Activated naive CD8-positive, alpha-beta T cell treated with anti-CD3 and anti-CD28 coated beads, Interleukin-2, amount 50 U/mL, for 24 hours (primary cell): ENCODE results near the gene UNC119.
"Not testable (repeated sequence)": the region's sequence is repeated elsewhere in the genome, so short reads cannot be mapped to it uniquely, and the experiment has no call there.

ENCODE experiments used
- ATAC-seq: fragments of 150-1000 bp; cut with Tn5 transposase; one replicate; pipeline ENCODE4 v1.10.0; 2021
- DNase-seq: peaks from one replicate; pipeline ENCODE4 v3.0.0; 2021
- H3K27ac Mint-ChIP-seq: one replicate; pipeline ENCODE4 v1.8.0; 2021; ENCODE audit warnings: mild to moderate bottlenecking, mixed read lengths
- H3K27me3 Mint-ChIP-seq: one replicate; pipeline ENCODE4 v1.8.0; 2021; ENCODE audit warnings: mixed read lengths
- H3K36me3 Mint-ChIP-seq: one replicate; pipeline ENCODE4 v1.8.0; 2021; ENCODE audit warnings: low read depth, mixed read lengths
- H3K4me1 Mint-ChIP-seq: one replicate; pipeline ENCODE4 v1.8.0; 2021; ENCODE audit warnings: mixed read lengths
- H3K4me3 Mint-ChIP-seq: one replicate; pipeline ENCODE4 v1.8.0; 2021; ENCODE audit warnings: mild to moderate bottlenecking, moderate library complexity, mixed read lengths
- H3K9me3 Mint-ChIP-seq: one replicate; pipeline ENCODE4 v1.8.0; 2021; ENCODE audit warnings: mixed read lengths

The UNC119 gene

GRCh38 chr17:28576758-28577465 lies 24.5 kb upstream of the UNC119 start, which contains the start of gene ALDOC:
Gene ALDOC, minus strand, starts transcription at chr17:28576895. Its CDS starts 1,363 bp downstream, at chr17:28575532.
- Mint-ChIP-seq H3K36me3 (peaks cover 33% of the 10 kb centered on the region), H3K27me3 (no peaks in the 10 kb centered on the region), H3K27ac (peak within 1 kb of the TSS; percentile 90), H3K9me3 (no peaks in the 10 kb centered on the region), H3K4me3 (peak within 1 kb of the TSS; percentile 83), H3K4me1 (peaks cover 34% of the 10 kb centered on the region)
- DNase-seq (peak; percentile 99), ATAC-seq (peak; percentile 94)

GRCh38 chr17:28576016-28576415 lies 23.6 kb upstream of the UNC119 start:
- ATAC-seq, H3K27me3 Mint-ChIP-seq, H3K9me3 Mint-ChIP-seq, DNase-seq: not testable (repeated sequence)
- peak overlapping the region; percentile 68 for H3K27ac Mint-ChIP-seq
- peaks cover 33% of the 10 kb centered on the region for H3K36me3 Mint-ChIP-seq
- H3K4me1 Mint-ChIP-seq: peaks cover 37% of the 10 kb centered on the region
- H3K4me3 Mint-ChIP-seq: peak overlapping the region; percentile 83

- peaks cover 30% of the 10 kb centered on the region for H3K36me3 Mint-ChIP-seq
- H3K4me1 Mint-ChIP-seq: peaks cover 42% of the 10 kb centered on the region
Measured at GRCh38 chr17:28575126-28575795, 22.8 kb upstream of the UNC119 start.

GRCh38 chr17:28574526-28574925 lies 22.1 kb upstream of the UNC119 start:
- Mint-ChIP-seq H3K4me1 (peaks cover 46% of the 10 kb centered on the region), H3K27me3 (no peaks in the 10 kb centered on the region), H3K4me3 (peak overlapping the region; percentile 1), H3K36me3 (peaks cover 31% of the 10 kb centered on the region), H3K9me3 (no peaks in the 10 kb centered on the region), H3K27ac (no peak overlapping the region)
- ATAC-seq (no peak), DNase-seq (no peak)

More at GRCh38 chr17:28575126-28575795, 22.8 kb upstream of the UNC119 start:
- no peaks in the 10 kb centered on the region for H3K9me3 Mint-ChIP-seq
- ATAC-seq (no peak), DNase-seq (no peak)
- peak overlapping the region; percentile 1 for H3K4me3 Mint-ChIP-seq
- no peak overlapping the region for H3K27ac Mint-ChIP-seq
- no peaks in the 10 kb centered on the region for H3K27me3 Mint-ChIP-seq

- Mint-ChIP-seq H3K4me1 (peaks cover 47% of the 10 kb centered on the region), H3K36me3 (peaks cover 30% of the 10 kb centered on the region), H3K4me3 (no peak overlapping the region), H3K27ac (no peak overlapping the region), H3K27me3 (no peaks in the 10 kb centered on the region), H3K9me3 (no peaks in the 10 kb centered on the region)
- ATAC-seq: no peak
- DNase-seq: no peak
Measured at GRCh38 chr17:28573966-28574480, 21.6 kb upstream of the UNC119 start.

GRCh38 chr17:28573521-28573920 lies 21.1 kb upstream of the UNC119 start:
- Mint-ChIP-seq H3K27me3 (no peaks in the 10 kb centered on the region), H3K36me3 (peaks cover 33% of the 10 kb centered on the region), H3K9me3 (no peaks in the 10 kb centered on the region), H3K27ac (no peak overlapping the region), H3K4me1 (peaks cover 49% of the 10 kb centered on the region), H3K4me3 (no peak overlapping the region)
- DNase-seq: no peak
- no peak for ATAC-seq

GRCh38 chr17:28573040-28573380 lies 20.6 kb upstream of the UNC119 start:
- Mint-ChIP-seq H3K36me3 (peaks cover 32% of the 10 kb centered on the region), H3K4me3 (no peak overlapping the region), H3K27me3 (no peaks in the 10 kb centered on the region), H3K4me1 (peaks cover 53% of the 10 kb centered on the region), H3K27ac (no peak overlapping the region), H3K9me3 (no peaks in the 10 kb centered on the region)
- ATAC-seq: no peak
- DNase-seq: no peak

- Mint-ChIP-seq H3K4me1 (peaks cover 58% of the 10 kb centered on the region), H3K27me3 (no peaks in the 10 kb centered on the region), H3K9me3 (no peaks in the 10 kb centered on the region), H3K4me3 (peak overlapping the region; percentile 94), H3K36me3 (peaks cover 29% of the 10 kb centered on the region), H3K27ac (peak overlapping the region; percentile 93)
- DNase-seq: no peak
- no peak for ATAC-seq
Measured at GRCh38 chr17:28572259-28573039, 20.0 kb upstream of the UNC119 start.

GRCh38 chr17:28571361-28572122 lies 19.1 kb upstream of the UNC119 start, which contains the start of gene PIGS:
Gene PIGS, minus strand, starts transcription at chr17:28571524. Its CDS starts 28 bp downstream, at chr17:28571496.
- ATAC-seq (peak; percentile 99), DNase-seq (peak; percentile 93)
- Mint-ChIP-seq H3K9me3 (no peaks in the 10 kb centered on the region), H3K4me1 (peaks cover 56% of the 10 kb centered on the region), H3K4me3 (peak within 1 kb of the TSS; percentile 94), H3K27ac (peak within 1 kb of the TSS; percentile 93), H3K36me3 (peaks cover 29% of the 10 kb centered on the region), H3K27me3 (no peaks in the 10 kb centered on the region)

- Mint-ChIP-seq H3K27me3 (no peaks in the 10 kb centered on the region), H3K4me1 (peaks cover 49% of the 10 kb centered on the region), H3K4me3 (peak overlapping the region; percentile 94), H3K9me3 (no peaks in the 10 kb centered on the region), H3K27ac (peak overlapping the region; percentile 93), H3K36me3 (peaks cover 26% of the 10 kb centered on the region)
- DNase-seq (peak; percentile 58), ATAC-seq (peak; percentile 37)
Measured at GRCh38 chr17:28570716-28571360, 18.4 kb upstream of the UNC119 start.

- H3K36me3 Mint-ChIP-seq: peaks cover 23% of the 10 kb centered on the region
- peak overlapping the region; percentile 2 for H3K27ac Mint-ChIP-seq
- H3K4me1 Mint-ChIP-seq: peaks cover 53% of the 10 kb centered on the region
- ATAC-seq (no peak), DNase-seq (no peak)
- no peaks in the 10 kb centered on the region for H3K27me3 Mint-ChIP-seq
- peak overlapping the region; percentile 94 for H3K4me3 Mint-ChIP-seq
- H3K9me3 Mint-ChIP-seq: no peaks in the 10 kb centered on the region
Measured at GRCh38 chr17:28569446-28569845, 17.0 kb upstream of the UNC119 start.

GRCh38 chr17:28567604-28568003 lies 15.2 kb upstream of the UNC119 start:
- Mint-ChIP-seq H3K27me3 (no peaks in the 10 kb centered on the region), H3K27ac (no peak overlapping the region), H3K9me3 (no peaks in the 10 kb centered on the region), H3K36me3 (peaks cover 28% of the 10 kb centered on the region), H3K4me1 (peaks cover 49% of the 10 kb centered on the region), H3K4me3 (no peak overlapping the region)
- DNase-seq: no peak
- no peak for ATAC-seq

- H3K9me3 Mint-ChIP-seq: no peaks in the 10 kb centered on the region
- H3K36me3 Mint-ChIP-seq: peaks cover 35% of the 10 kb centered on the region
- ATAC-seq: no peak
- no peak overlapping the region for H3K27ac Mint-ChIP-seq
- H3K4me3 Mint-ChIP-seq: no peak overlapping the region
- peaks cover 17% of the 10 kb centered on the region for H3K4me1 Mint-ChIP-seq
- no peak for DNase-seq
- no peaks in the 10 kb centered on the region for H3K27me3 Mint-ChIP-seq
Measured at GRCh38 chr17:28563475-28563874, 11.1 kb upstream of the UNC119 start.
